ENCODE data around the gene CMPK1.

Gene CMPK1

GRCh38 chr1:47424336-47424982 lies 90.9 kb downstream of the CMPK1 start:
- DNase-seq (ENCODE audit: low spot score): no peak
